Lung microvascular endothelial cell (primary cell): Measurements from ENCODE around the gene C19orf38. TPM values are rescaled to one million over a fixed set of nuclear protein-coding genes. Genes with fewer than 3 reads are reported as not detected.
"Not testable (repeated sequence)": the region's sequence is repeated elsewhere in the genome, so short reads cannot be mapped to it uniquely, and the experiment has no call there.

Experiments
- DNase-seq, 2 donors: peaks; one replicate each; pipeline versions ENCODE4 v3.0.0 to v3.0.0-alpha.2; 2010; ENCODE audit warnings: low read depth in 2 of 2
- total RNA-seq: library from RNA; depleted of rRNA; stranded (reverse); fragments of >200 nt; gene quantifications from 2 replicates; pipeline ENCODE4 v1.2.1, GENCODE V29; 2014

C19orf38 gene
- total RNA-seq, 1 donor from 2014 or later = 0.20 TPM

GRCh38 chr19:10820173-10820572 is 28.0 kb upstream of the C19orf38 start:
- peak in 1 of 2 donors; percentile 22 for DNase-seq

GRCh38 chr19:10823690-10824089 is 24.5 kb upstream of the C19orf38 start:
- DNase-seq = no peak

GRCh38 chr19:10826231-10826630 is 22.0 kb upstream of the C19orf38 start:
- DNase-seq = no peak

- DNase-seq = no peak
Measured at GRCh38 chr19:10826846-10827245, 21.4 kb upstream of the C19orf38 start.

GRCh38 chr19:10828981-10829821 is 19.0 kb upstream of the C19orf38 start:
- DNase-seq = no peak

GRCh38 chr19:10829967-10830366 is 18.2 kb upstream of the C19orf38 start:
- no peak for DNase-seq

- no peak for DNase-seq
Measured at GRCh38 chr19:10830370-10830769, 17.8 kb upstream of the C19orf38 start.

- no peak for DNase-seq
Measured at GRCh38 chr19:10830931-10831779, 17.1 kb upstream of the C19orf38 start.

- DNase-seq = no peak
Measured at GRCh38 chr19:10831987-10832938, 16.0 kb upstream of the C19orf38 start.

GRCh38 chr19:10832939-10833296 is 15.3 kb upstream of the C19orf38 start:
- DNase-seq = no peak

- DNase-seq = no peak
Measured at GRCh38 chr19:10835089-10835753, 13.0 kb upstream of the C19orf38 start.

GRCh38 chr19:10835754-10836478 is 12.3 kb upstream of the C19orf38 start, which contains the start of gene TMED1:
TMED1 (minus strand) TSS chr19:10836212; CDS start chr19:10836191, 21 bp downstream.
- DNase-seq = peak; percentile 100

GRCh38 chr19:10836479-10837330 is 11.5 kb upstream of the C19orf38 start:
- DNase-seq = peak in 1 of 2 donors; percentile 87

- not testable (repeated sequence) for DNase-seq
Measured at GRCh38 chr19:10837649-10838048, 10.6 kb upstream of the C19orf38 start.

GRCh38 chr19:10838377-10838776 is 9.8 kb upstream of the C19orf38 start:
- no peak for DNase-seq

- no peak for DNase-seq
Measured at GRCh38 chr19:10839114-10840050, 8.8 kb upstream of the C19orf38 start.

- DNase-seq = no peak
Measured at GRCh38 chr19:10842788-10843187, 5.4 kb upstream of the C19orf38 start.
